Lung microvascular endothelial cell (primary cell): Measurements from ENCODE around the gene CPE. TPM values are rescaled to one million over a fixed set of nuclear protein-coding genes. Genes with fewer than 3 reads are reported as not detected.
A peak's percentile ranks its signal among the peaks of the same experiment; 100 is the strongest.

ENCODE experiments used
- DNase-seq, 2 donors: peaks; one replicate each; pipeline versions ENCODE4 v3.0.0 to v3.0.0-alpha.2; 2010; ENCODE audit warnings: low read depth in 2 of 2
- total RNA-seq: library from RNA; depleted of rRNA; stranded (reverse); fragments of >200 nt; gene quantifications from 2 replicates; pipeline ENCODE4 v1.2.1, GENCODE V29; 2014

The CPE gene
- total RNA-seq, 1 donor from 2014 or later = 1.4 TPM

DNA sequence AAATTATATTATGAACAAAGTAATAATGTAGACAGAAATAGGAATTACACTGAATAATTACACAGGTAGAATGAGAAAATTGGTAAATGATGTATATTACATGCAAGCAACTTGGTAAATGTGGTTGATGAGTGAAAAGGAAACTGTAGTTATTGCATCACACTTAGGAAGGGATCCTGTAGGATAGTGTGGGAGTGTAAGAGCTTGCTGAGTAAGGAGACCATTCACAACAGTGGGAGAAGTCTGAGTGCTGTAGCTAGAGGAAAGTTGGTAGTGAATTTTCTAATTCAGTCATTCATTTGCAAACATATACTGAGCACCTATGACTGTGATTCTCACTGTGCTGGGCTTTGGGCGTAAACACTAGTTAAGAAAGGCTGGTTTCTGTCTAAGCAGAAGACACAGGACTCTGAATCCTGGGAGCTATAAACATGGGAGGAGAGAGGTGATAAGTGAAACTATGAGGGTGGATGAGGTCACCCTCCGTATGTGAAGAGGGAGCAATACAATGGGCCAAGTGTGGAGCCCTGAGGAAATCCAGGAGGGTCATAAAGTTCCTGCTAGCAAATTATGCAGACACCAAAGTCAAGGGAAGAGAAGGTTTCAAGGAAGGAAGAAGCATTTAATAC lies 14.2 kb upstream of the CPE start:
- DNase-seq = no peak

DNA sequence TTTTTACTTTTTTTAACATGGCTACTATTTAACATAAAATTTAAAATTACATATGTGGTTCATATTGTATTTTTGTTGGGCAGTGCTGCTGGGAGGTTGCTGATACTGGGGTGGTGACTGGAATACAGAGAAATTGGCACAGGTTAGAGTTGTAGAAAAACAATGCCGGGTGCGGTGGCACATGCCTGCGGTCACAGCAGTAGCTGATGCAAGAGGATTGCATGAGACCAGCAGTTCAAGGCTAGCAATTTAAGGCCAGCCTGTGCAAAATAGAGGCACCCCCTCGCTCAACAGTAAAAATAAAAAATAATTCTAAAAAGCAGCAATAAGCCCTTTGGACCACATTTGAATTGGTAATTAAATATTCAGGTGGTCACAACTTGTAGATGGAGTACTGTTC lies 11.8 kb upstream of the CPE start:
- DNase-seq = no peak

DNA sequence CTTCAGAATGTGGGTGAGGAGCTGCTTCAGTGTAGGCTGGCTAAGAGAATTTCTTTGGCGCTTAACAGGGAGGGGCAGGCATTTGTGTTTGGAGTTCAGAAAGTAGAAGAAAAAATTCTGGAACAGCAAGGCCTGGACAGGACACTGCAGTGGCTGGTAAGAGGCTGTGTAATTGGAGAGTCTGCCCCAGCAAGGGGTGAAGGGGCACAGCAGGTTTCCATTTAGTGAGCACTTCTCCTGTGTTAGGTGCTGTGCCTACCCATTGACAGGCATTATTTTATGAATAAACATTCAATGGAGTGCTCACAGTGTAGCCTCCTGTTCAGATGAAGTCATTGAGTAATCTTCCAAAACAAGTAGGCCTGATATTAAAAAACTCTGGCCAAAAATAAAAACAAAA lies 10.7 kb upstream of the CPE start:
- no peak for DNase-seq

DNA sequence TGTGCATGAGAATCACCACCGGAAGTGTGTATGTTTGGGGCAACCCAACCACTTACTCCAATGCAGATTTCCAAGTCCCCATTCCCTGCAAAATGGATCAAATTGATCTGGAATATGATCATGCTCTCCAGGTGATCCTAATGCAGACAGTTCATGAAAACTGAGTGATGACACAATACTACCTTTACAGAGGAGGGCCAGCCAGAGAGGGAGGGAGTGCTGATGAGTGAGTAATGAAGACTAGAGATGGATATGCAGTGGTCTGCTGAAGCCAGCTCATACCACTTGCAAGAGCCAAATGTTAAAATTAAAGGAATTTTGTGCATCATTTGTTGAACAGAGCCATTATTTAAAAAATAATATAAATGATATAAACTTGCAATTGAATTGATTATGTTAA lies 10.2 kb upstream of the CPE start:
- no peak for DNase-seq

DNA sequence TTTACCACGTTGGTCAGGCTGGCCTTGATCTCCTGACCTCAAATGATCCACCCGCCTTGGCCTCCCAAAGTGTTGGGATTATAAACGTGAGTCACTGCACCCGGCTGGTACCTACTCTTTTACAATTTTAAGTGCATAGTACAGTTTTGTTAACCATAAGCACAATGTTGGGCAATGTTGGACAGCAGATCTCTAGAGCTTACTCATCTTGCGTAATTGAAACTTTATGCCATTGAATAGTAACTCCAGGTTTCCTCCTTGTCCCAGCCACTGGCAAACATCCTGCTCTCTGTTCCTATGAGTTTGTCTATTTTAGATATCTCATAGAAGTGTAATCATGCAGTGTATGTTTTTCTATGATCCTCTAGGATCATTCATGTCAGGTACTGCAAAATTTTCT lies 9.3 kb upstream of the CPE start:
- DNase-seq = no peak

DNA sequence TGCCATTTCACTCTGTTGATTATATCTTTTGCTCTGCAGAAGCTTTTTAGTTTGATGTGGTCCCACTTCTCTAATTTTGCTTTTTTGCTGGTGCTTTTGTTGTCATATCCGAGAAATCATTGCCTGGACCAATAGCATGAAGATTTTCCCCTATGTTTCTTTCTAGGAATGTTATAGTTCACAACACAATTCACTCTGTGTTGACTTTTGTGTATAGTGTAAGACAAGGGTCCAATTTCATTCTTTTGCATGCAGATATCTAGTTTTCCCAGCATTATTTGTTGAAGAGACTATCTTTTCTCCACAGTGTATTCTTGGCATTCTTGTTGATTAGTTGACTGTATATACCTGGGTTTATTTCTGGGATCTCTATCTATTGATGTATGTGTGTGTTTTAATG lies 8.3 kb upstream of the CPE start:
- no peak for DNase-seq

DNA sequence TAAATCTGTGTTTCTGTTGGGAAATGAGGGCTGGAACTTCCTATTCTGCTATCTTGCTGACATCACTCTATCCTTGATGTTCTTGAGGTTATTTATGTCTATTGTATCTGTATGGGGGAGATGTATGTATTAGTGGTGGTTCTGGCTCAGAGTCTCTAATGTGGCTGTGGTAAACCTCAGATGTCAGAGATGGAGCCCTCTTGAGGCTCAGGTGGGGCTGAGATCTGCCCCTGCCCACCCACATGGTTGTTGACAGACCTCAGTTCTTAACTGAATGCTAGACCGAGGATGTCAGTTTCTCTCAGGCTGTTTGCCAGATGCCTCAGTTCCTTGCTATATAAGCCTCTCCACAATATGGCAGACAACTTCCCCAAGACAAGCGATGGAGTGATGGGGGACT lies 3.3 kb upstream of the CPE start:
- no peak for DNase-seq

DNA sequence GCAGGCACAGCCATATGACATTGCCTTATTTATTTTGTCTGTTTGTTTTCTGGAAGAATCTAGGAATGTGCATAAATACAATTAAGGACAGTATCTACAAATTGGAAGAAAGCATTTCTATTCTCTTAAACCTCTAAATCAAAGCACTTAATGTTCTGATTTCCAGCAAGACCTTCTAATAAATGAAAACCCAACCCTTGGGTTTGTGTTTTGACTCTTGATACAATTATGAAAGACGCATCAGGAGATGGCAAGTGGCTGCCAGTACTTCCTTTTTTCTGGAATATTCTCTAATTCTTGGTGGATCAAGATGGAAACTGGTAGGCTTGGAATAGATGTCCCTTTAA lies 437 bp upstream of the CPE start:
- no peak for DNase-seq

DNA sequence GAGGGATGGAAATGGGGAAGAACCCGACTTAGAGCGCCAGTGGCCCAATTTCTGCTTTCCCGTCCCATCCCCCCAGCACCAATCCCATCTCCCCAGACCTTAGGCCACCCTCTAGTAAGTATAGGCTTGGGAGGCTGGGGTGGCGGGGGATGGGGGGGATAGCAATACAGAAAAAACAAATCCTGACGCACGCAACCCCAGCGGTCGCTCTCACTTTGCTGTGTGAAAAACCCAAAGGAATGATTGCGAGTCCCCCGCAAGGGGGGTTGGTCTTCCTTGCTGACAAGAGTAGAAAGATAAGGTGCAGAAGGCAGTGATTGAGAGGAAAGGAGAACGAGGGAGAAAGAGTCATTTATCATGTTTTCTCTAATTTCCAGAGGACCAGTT lies 863 bp downstream of the CPE start:
- DNase-seq = no peak

DNA sequence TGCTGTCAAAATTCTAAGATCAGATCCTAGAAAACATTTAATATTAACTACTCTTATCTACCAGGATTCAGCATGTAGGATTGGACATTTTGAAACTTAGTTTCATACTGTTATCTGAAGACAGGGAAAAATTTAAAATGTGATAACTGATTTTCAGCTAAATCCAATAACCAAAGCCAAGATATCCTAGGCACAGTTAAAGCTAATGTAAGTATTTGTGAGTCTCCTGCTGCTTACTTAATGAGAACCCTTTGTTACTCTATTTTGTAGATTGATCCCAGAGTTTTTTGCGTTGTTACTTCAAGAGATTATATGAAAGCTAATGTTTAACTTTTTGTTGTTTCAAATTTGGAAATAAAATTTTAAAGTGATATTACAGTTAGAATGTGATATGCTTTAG lies 2.0 kb downstream of the CPE start:
- DNase-seq = no peak

DNA sequence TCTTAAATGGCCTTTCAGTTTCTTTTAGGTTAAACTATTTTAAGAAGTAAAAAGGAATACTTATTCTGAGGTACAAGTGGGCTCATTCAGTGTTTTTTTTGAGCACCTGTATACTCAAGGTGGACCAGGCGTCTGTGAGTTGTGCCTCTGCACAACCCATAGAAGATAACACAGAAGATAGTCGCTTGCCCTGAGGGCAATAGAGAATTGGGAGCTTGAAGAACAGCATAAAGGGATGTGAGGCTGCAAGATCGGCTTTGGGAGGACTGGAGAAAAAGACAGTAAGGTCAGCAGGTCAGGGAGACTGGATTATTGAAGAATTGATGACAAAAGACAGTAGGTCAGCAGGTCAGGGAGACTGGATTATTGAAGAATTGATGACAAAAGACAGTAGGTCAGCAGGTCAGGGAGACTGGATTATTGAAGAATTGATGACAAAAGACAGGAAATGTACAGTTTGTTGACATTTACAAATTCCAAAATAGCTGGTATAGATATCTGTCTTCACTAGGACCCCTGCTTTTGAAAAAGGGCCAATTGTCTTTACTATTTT lies 3.1 kb downstream of the CPE start:
- no peak for DNase-seq

DNA sequence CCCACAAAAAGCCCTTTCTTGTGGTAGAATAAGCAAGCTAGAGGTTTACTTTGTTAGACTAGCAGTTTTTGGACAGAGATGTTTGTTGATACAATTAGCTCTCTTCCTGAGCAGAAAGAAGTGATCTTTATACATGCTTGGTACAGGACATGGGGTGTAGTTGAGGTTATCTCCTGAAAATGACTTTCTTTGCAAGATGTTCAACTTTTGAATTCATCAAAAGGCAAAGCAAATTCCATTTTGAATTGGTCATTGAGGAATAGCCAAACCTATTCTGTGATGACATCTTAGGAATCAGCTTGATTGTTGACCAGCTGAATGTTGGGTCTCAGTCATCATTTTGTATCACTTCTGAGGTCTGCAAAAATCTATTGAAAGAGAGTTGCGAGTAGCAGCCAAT lies 3.8 kb downstream of the CPE start:
- no peak for DNase-seq

DNA sequence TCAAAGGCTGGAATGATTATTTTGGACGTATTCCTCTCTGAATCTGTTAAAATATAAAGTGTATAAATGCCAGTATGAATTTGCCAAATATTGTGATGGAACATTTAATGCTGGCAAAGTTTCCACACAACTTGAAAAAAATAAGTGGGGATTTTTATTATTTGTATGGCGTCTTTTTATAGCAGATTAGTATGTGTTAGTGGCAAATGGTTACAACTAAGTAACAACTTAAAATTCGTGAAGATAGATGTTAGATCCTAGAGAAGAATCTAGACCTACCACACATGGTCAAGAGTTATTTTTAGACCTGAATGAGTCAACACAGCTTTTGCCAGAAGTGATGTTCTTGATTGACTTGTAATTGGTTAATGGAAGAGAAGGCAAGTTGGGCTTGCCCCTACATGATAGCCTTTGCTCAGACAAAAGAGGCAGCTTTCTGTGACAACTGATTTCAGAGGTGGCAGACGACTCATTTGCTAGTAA lies 4.8 kb downstream of the CPE start:
- no peak for DNase-seq

DNA sequence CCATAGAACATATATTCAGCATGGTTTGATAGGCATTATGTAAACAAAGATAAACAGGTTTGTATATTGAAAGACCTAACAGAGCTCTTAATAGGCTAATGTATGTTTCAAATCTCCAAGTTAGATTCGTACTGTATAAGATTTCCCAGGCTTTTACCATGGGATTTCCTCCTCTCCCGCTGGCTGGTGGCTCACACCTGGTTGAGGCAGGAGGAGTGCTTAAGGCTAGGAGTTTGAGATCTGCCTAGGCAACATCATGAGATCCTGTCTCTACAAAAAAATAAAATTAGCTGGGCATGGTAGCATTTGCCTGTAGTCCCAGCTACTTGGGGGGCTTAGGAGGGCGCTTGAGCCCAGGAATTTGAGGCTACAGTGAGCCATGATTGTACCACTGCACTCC lies 5.4 kb downstream of the CPE start:
- no peak for DNase-seq

DNA sequence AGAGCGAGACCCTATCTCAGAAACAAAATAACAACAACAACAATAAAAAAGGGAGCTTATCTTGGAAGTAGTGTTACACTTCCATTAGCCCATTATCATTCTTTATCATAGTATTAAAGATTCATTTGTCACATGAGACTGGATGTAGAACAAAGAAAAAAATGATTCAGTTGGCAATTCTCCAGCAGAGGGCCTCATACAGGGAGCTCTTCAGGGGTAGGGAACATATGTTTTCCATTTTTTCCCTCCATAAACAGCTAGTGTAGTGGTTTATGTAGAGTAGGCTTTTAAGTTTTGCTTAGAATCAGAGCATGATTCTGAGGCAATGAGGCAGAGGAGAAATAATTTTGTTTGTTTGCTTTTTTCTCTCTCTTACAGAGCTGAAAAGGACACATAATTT lies 5.8 kb downstream of the CPE start:
- DNase-seq = peak in 1 of 2 donors; percentile 16

DNA sequence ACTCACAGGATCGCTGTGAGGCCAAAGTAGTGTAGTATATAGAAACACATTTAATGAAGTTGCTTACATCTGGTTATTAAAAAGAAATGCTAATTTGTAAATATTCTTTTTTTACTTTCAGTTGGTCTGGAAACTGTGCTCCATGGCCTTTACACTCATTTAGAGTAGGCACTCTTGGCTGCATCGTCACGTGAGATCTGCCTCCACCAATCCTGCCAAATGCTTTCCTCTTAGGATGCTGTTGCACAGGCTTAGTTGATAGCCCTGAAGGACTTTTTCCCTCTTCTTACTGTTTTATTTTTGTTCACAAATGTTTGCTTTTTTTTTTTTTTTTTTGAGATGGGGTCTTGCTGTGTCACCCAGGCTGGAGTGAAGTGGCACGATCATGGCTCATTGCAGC lies 6.3 kb downstream of the CPE start:
- DNase-seq = no peak

DNA sequence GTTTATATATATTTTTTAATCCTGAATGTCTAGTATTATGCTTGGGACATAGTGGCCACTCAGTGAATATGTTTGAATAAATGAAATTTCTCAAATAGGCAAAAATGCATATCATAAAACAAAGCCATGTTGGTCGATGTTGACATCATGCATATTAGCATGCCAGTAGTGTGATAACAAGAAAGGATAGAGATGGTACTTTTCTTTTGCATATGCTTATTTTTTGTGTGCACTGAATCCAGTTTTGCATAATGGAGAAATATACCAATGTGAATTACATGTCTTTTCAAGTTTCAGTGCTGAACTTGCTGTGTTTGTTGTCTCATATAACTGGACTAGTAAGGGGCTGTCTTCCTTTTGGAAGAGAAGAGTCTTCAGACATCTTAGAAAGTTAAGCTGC lies 7.5 kb downstream of the CPE start:
- DNase-seq = no peak

DNA sequence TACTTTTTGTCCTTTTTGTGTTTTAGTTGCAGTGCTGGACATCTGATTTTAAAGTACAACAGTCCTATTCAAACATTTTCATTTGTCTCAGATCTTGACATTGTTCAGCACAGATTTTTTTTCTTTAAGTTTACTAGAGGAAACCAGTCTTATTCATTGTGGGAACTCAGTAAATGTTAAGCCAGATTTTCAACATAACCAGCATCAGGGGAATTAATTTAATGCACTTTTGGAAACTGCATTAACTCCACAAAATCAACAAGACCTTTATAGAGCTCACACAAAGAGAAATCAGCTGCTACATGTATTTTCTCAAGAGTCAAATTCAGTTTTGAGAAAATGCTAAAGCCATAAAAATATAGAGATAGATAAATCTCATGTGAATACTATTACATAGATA lies 9.9 kb downstream of the CPE start:
- no peak for DNase-seq

DNA sequence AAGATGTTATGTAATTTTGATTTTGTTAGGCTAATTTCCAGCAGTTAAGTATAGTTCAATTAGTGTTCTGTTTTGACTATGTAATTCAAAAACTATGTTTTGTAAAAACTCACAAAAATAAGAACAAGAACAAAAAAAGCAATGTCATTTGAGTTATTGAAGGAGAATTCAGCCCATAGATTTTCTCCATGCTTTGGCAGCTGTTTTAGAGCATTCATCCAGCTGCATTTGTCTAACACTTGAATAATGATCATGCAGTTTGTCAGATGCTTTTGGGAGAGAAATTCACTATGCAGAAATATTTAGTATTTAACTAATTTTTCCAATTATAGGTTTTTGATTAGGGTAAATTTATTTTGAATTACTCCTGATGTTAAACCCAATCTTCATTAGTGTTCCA lies 14.2 kb downstream of the CPE start:
- no peak for DNase-seq

DNA sequence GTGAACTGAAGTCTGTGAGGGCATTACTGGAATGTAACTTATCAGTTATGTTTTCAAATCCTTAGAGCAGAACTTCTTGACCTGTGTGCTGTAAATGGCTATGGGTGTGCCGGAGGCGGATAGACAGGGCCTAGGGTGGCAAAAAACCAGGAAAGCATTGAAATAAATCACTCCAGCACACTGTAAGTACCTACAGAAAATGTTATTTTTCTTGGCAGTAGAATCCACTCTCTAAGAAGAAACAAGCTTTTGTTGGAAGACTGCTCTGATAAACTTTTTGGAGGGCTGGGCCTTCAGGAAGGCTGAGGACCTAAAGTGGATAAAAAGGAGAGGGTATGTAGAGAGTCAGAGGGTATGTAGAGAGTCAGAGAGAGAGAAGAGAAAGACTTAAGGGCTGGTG lies 14.9 kb downstream of the CPE start:
- DNase-seq = no peak

DNA sequence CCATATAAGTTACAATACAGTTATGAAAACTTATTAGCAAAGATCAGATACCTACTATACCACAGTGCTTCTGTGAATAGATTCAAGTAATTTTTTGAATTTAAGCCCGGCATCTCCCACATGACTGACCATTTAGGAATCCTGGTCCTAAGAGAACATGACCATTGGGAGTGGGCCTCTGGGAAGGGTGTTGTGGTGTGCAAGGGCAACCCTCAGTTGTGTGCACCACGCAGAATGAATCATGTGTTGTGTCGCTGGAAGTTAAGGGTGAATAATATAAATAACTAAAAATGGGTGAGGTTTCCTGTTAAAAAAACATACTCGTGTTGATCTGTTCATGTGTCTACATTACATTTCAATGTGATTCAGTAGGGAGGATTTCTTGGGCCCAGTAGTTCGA lies 15.5 kb downstream of the CPE start:
- DNase-seq = peak in 1 of 2 donors; percentile 17

DNA sequence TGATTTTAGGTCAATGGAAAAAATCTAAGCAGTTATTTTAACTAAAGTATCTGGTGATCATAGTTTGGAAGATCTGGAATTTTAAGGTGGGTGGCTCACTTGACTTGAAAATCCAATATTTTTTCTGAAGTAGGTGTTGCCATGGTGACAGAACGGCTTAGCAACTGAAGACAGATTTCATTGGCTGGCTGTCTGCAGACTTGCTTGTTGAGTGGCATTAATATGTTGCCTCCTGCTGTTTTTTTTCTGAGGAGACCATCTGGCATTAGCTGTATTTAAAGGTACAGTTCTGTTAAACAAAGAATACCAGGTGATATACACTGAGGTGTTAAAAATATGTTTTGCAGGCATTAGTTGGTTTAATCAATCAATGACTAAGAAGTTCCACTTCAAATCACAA lies 19.8 kb downstream of the CPE start:
- DNase-seq = peak; percentile 1 to 45

DNA sequence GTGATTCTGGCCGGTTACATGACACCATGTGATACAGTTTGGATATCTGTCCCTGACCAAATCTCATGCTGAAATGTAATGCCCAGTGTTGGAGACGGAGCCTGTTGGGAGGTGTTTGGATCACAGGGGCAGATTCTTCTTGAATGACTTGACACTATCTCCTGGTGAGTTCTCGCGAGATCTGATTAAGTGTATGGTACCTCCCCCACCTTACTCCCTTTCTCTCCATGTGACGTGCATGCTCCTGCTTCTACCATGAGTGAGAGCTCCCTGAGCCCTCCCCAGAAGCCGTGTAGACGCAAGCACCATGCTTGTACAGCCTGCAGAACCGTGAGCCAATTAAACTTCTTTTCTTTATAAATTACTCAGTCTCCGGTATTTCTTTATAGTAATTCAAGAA lies 23.6 kb downstream of the CPE start:
- DNase-seq = no peak

DNA sequence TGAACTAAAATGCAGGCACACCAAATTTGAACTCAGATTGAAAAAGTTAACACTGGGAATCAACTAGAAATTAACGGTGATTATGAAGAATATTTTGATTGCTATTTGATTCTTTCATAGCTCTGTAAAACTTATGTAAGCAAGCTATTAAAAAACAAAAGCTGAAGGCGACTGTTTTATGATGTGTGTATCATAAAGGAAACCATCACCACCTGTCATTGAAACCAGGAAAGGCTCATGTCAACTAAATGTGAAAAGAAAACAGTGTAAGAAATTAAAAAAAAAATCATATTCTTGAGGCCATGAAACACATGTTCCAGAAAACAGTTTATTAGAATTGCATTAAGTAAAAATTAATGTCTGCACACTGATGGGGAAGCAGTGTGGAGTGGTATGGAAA lies 24.2 kb downstream of the CPE start:
- no peak for DNase-seq
